GM23338 (cell line): ENCODE results near the gene NDUFA11. TPM values are rescaled to one million over a fixed set of nuclear protein-coding genes. Genes with fewer than 3 reads are reported as not detected.

Experiments used
- CREB1 ChIP-seq: fragments of 250-450 bp; sonication (Bioruptor Pico); IDR thresholded peaks from 2 replicates; pipeline ENCODE4 v1.5.0; 2020; ENCODE audit warnings: low read depth, mild to moderate bottlenecking, moderate library complexity
- REST ChIP-seq: IDR thresholded peaks from one replicate; pipeline ENCODE4 v1.6.1; 2018; ENCODE audit warnings: antibody characterized with exemption; ENCODE audit not compliant: unreplicated experiment
- ZNF114 ChIP-seq: fragments of 250-450 bp; sonication (Bioruptor Pico); IDR thresholded peaks from 2 replicates; pipeline ENCODE4 v1.5.0; 2020; ENCODE audit warnings: mild to moderate bottlenecking, moderate library complexity
- ZNF331 ChIP-seq: fragments of 250-450 bp; sonication (Bioruptor Pico); IDR thresholded peaks from 2 replicates; pipeline ENCODE4 v1.5.0; 2020; ENCODE audit warnings: low read depth, mild to moderate bottlenecking, moderate library complexity
- ZNF462 ChIP-seq: fragments of 250-450 bp; sonication (Bioruptor Pico); IDR thresholded peaks from 2 replicates; pipeline ENCODE4 v1.5.0; 2020; ENCODE audit warnings: mild to moderate bottlenecking, moderate library complexity
- polyA plus RNA-seq: library from polyadenylated mRNA; unstranded; fragments of >200 nt; fragmentation: Nextera tagmentation; extraction: Ambion mirVana; gene quantifications from 2 replicates; pipeline ENCODE4 v1.2.1, GENCODE V29; 2016
- total RNA-seq: library from RNA; depleted of rRNA; stranded (reverse); fragments of >200 nt; shearing (Covaris generic); gene quantifications from 2 replicates; pipeline ENCODE4 v1.2.3, GENCODE V29; 2014
- TF ChIP-seq, protein P1 (sequence below), 2 experiments: fragments of 200-600 bp in 1 of 2; sonication (generic) in 1 of 2; conservative IDR thresholded peaks; 2 replicates each; pipeline versions ENCODE4 v1.5.1 to v1.6.1; 2016 to 2017; ENCODE audit warnings: antibody characterized with exemption in 2 of 2, low read depth in 2 of 2, mild to moderate bottlenecking in 2 of 2, moderate library complexity in 1 of 2

NDUFA11 gene
- total and polyA plus RNA-seq, 2 experiments from 2014 or later, result 171 to 523 TPM

DNA sequence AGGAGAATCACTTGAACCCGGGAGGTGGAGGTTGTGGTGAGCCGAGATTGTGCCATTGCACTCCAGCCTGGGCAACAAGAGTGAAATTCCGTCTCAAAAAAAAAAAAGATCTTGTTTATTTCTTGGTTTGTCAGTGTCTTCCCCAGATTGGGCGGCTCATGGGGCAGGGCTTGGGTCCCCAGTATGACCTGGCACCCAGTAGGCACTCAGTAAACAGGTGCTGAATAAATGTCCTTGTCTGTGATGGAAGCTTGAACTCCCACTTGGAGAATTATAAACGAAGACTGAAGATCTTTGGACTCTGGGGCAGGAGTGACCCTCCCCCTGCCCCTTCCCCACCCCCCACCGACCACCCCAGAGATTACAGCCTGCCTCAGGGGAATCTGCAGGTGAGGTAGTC is 23.4 kb downstream of the NDUFA11 start (continued):
- TF ChIP-seq ZNF462 (no peak), ZNF331 (CRISPR knock-in tag) (no peak), CREB1 (CRISPR knock-in tag) (no peak), REST (no peak), ZNF114 (no peak)
- TF ChIP-seq, protein P1, sequence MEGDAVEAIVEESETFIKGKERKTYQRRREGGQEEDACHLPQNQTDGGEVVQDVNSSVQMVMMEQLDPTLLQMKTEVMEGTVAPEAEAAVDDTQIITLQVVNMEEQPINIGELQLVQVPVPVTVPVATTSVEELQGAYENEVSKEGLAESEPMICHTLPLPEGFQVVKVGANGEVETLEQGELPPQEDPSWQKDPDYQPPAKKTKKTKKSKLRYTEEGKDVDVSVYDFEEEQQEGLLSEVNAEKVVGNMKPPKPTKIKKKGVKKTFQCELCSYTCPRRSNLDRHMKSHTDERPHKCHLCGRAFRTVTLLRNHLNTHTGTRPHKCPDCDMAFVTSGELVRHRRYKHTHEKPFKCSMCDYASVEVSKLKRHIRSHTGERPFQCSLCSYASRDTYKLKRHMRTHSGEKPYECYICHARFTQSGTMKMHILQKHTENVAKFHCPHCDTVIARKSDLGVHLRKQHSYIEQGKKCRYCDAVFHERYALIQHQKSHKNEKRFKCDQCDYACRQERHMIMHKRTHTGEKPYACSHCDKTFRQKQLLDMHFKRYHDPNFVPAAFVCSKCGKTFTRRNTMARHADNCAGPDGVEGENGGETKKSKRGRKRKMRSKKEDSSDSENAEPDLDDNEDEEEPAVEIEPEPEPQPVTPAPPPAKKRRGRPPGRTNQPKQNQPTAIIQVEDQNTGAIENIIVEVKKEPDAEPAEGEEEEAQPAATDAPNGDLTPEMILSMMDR (conservative IDR thresholded peaks at IDR 0.05; ENCODE audit: low read depth in 2 of 2), result no peak
